Endothelial cell (in vitro differentiated cells): ENCODE measurements around the gene TENT5C. TPM values are rescaled to one million over a fixed set of nuclear protein-coding genes. Genes with fewer than 3 reads are reported as not detected.

Experiments used
- DNase-seq: peaks from one replicate; pipeline ENCODE4 v3.0.0; 2021; ENCODE audit warnings: low spot score
- H3K27ac Mint-ChIP-seq: one replicate; pipeline ENCODE4 v1.8.0; 2021; ENCODE audit warnings: mixed read lengths, inconsistent platforms; ENCODE audit not compliant: unreplicated experiment
- H3K27me3 Mint-ChIP-seq: one replicate; pipeline ENCODE4 v1.8.0; 2021; ENCODE audit warnings: mild to moderate bottlenecking, moderate library complexity, mixed read lengths, inconsistent platforms; ENCODE audit not compliant: unreplicated experiment
- H3K36me3 Mint-ChIP-seq: one replicate; pipeline ENCODE4 v1.8.0; 2021; ENCODE audit warnings: mild to moderate bottlenecking, low read depth, mixed read lengths, inconsistent platforms; ENCODE audit not compliant: unreplicated experiment
- H3K4me1 Mint-ChIP-seq: one replicate; pipeline ENCODE4 v1.8.0; 2021; ENCODE audit warnings: mild to moderate bottlenecking, mixed read lengths, inconsistent platforms; ENCODE audit not compliant: unreplicated experiment
- H3K4me3 Mint-ChIP-seq: one replicate; pipeline ENCODE4 v1.8.0; 2021; ENCODE audit warnings: mild to moderate bottlenecking, mixed read lengths, inconsistent platforms; ENCODE audit not compliant: unreplicated experiment
- H3K9me3 Mint-ChIP-seq: one replicate; pipeline ENCODE4 v1.8.0; 2021; ENCODE audit warnings: mixed read lengths, inconsistent platforms; ENCODE audit not compliant: unreplicated experiment
- total RNA-seq: library from RNA; stranded (reverse); fragmentation: NEBNext Ultra II Directional; extraction: Animal tissue kit (Norgen Biotek cat#: 25700); gene quantifications from one replicate; pipeline ENCODE4 v1.2.1, GENCODE V29; 2021; ENCODE audit not compliant: unreplicated experiment
- TF ChIP-seq, protein P1 (sequence below): fragments of 200-600 bp; sonication (generic); IDR thresholded peaks from one replicate; pipeline ENCODE4 v1.5.0; 2021; ENCODE audit warnings: antibody characterized with exemption; ENCODE audit not compliant: unreplicated experiment

The TENT5C gene
- total RNA-seq, 1 donor from 2014 or later = 0.05 TPM

DNA sequence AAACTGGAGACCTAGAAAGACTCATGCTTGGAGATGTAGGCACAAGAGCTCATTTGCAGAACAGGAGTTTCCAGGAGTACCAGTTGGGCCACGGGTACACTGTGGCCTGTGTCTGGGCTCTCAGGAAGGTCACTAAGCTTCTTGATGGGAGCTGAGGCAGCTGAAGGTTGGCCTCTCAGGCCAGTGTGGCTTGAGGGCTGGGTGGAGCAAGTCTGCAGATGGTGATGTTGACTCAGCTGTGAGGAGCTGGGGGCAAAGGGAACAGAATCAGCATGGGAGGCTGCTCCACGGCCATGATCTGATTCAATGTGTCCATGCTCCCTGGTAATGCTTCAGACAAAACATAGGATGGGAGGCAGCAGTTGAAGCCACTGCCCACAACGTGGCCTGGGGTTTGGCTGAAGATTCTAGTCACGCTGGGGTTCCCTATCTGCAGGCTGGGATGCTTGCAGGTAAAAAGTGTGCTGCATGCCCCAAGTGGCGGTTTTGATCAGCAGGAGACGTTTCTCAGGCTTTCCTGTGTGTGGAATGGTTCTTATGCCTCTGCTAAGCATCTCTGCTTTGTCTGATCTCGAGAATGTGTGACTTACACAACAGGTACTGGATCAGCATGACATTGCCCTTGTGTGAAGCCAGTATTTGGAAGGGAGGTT, 15.4 kb upstream of the TENT5C start:
- Mint-ChIP-seq H3K36me3 (no peaks in the 10 kb centered on the region), H3K4me3 (no peak overlapping the region), H3K27me3 (peaks cover 9% of the 10 kb centered on the region), H3K4me1 (peaks cover 3% of the 10 kb centered on the region), H3K9me3 (no peaks in the 10 kb centered on the region), H3K27ac (no peak overlapping the region)
- TF ChIP-seq, protein P1, sequence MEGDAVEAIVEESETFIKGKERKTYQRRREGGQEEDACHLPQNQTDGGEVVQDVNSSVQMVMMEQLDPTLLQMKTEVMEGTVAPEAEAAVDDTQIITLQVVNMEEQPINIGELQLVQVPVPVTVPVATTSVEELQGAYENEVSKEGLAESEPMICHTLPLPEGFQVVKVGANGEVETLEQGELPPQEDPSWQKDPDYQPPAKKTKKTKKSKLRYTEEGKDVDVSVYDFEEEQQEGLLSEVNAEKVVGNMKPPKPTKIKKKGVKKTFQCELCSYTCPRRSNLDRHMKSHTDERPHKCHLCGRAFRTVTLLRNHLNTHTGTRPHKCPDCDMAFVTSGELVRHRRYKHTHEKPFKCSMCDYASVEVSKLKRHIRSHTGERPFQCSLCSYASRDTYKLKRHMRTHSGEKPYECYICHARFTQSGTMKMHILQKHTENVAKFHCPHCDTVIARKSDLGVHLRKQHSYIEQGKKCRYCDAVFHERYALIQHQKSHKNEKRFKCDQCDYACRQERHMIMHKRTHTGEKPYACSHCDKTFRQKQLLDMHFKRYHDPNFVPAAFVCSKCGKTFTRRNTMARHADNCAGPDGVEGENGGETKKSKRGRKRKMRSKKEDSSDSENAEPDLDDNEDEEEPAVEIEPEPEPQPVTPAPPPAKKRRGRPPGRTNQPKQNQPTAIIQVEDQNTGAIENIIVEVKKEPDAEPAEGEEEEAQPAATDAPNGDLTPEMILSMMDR = no peak
- no peak for DNase-seq

DNA sequence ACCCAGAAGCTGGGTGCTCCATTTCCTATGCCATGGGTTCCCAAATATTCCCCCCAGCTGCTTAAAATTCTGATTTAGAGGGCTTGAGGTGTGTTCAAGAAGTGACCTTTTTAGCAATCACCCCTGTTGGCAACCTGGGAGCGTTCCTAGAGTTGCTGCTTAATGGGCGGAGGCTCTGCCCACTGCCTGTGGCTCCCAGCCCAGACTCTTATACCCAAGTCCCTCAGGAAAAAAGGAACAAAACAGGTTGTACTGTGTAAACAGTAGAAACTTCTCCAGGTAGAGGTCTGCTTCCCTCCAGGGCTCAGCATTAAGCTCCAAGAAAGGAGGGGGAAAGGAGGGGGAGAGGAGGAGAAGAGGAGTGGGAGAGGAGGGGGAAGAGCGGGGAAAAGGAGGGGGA, 14.6 kb upstream of the TENT5C start:
- TF ChIP-seq, protein P1 = no peak
- Mint-ChIP-seq H3K27me3 (peaks cover 10% of the 10 kb centered on the region), H3K9me3 (no peaks in the 10 kb centered on the region), H3K4me1 (peaks cover 3% of the 10 kb centered on the region), H3K27ac (no peak overlapping the region), H3K36me3 (no peaks in the 10 kb centered on the region), H3K4me3 (no peak overlapping the region)
- DNase-seq = no peak

DNA sequence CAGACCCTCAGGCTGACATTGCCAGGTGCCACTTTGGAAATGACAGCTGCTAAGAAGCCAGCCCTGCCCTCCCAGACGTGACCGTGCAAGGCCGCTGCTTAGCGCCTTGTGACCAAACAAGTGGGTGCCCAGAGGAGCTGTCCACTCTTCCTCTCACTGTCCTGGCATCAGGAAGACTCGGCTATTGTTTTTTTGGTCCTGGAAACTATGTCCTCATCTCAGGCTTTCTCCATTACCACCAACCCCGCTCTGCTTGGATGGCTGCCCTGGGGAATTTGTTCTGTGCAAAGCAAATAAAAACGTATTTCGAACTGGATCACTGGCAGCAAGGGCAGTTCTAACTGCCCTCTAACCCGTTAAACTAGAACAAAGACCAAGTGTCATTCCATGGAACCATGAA, 13.7 kb upstream of the TENT5C start:
- H3K9me3 Mint-ChIP-seq = no peaks in the 10 kb centered on the region
- H3K27ac Mint-ChIP-seq = no peak overlapping the region
- peaks cover 10% of the 10 kb centered on the region for H3K27me3 Mint-ChIP-seq
- TF ChIP-seq, protein P1 = no peak
- no peak for DNase-seq
- H3K36me3 Mint-ChIP-seq = no peaks in the 10 kb centered on the region
- no peak overlapping the region for H3K4me3 Mint-ChIP-seq
- peaks cover 3% of the 10 kb centered on the region for H3K4me1 Mint-ChIP-seq

DNA sequence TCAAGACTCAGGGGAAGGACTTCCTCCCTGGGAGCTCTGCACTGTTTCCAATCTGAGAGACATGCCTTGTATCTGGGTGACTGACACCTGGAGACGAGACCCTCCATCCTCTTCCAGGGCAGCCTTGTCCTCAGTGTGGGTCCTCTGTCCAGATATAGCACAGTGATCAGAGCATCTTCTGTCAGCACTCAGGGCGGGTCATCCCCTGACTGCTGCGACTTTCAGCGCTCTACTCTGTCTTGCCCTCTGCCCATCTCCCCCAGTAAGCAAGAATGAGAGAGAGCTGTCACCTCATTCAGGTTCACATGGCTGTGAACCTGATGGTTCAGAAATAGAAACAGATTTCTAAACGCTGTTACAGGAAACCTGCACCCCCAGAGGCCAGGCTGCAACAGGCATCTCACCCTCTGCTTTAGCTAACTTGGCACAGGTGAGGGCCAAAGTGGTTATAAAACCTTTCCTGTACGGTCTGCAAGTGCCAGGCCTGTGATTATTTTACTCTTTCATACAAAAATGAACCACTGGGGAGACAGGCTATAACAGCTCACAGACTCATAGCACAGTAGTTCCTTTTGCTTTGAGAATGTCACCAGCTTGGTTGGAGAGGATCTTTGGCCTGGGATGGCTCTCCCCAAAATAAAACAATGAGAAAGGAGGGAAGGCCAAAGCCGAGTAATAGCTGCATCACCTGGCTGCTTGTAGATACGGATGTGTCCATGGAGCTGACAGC, 11.4 kb upstream of the TENT5C start:
- TF ChIP-seq, protein P1 = no peak
- no peak for DNase-seq
- no peaks in the 10 kb centered on the region for H3K36me3 Mint-ChIP-seq
- H3K27ac Mint-ChIP-seq = no peak overlapping the region
- no peaks in the 10 kb centered on the region for H3K9me3 Mint-ChIP-seq
- H3K27me3 Mint-ChIP-seq = peaks cover 9% of the 10 kb centered on the region
- no peak overlapping the region for H3K4me3 Mint-ChIP-seq
- H3K4me1 Mint-ChIP-seq = peaks cover 3% of the 10 kb centered on the region
